NK-92 treated with Interleukin-12 subunit alpha and Interleukin-12 subunit beta, amount 100 ng/mL, for 24 hours (cell line): ENCODE data around the gene RNASEH1.

Experiments used
- DNase-seq: peaks from one replicate; lab custom pipeline; 2025; lab: John Stamatoyannopoulos, UW

Gene RNASEH1

DNA sequence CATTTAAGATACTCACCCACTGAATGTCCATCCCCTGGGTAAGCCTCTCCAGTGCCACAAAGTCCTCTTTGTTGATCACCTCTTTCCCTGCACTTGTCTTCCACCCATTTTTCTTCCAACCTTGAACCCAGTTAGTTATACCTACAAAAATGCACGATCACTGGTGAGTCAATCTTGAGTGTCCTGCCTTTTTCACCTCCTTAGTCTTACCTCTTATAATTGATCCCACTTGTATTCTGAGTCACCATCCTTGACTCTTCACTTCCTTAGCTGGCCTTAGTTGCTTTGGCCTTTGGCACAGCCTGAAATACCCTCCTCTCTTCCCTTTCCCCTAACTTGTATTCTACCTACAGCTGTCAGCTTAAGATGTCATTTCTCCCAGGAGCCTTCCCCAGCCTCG lies 10.2 kb downstream of the RNASEH1 start:
- no peak for DNase-seq

DNA sequence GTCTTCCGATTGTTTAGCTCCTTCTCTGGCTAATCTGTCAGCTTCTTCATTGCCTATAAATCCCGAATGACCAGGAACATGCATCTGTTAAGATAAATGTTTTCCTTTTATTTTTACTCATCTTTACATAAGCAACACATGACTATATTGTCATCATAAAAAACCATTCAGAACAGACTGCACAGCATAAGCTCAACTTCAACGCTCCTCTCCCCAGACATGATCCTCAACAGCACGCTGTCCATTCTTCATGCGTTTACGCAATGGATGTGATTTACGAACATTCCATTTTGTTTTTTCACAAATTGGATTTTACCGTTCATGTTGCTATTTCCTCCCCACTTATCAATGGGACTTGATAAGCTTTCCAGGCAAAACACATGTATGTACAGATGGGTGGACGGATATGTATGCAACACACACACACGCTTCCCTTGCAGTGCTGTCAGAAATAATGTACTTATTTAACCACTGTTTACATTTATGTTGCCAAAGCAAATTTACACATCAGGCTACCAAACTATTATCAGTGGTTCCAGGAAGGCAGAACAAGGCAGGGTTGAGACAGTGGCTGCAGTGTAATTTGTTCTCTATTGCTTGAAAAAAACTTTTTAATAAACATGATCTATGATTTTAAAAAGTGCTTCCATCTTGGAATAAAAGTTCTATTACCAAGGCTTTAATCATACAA lies 12.2 kb downstream of the RNASEH1 start:
- DNase-seq: no peak

GRCh38 chr2:3543023-3543683 lies 15.0 kb downstream of the RNASEH1 start:
- no peak for DNase-seq

- no peak for DNase-seq
These were observed 16.0 kb downstream of the RNASEH1 start for GRCh38 chr2:3542107-3542506.

DNA sequence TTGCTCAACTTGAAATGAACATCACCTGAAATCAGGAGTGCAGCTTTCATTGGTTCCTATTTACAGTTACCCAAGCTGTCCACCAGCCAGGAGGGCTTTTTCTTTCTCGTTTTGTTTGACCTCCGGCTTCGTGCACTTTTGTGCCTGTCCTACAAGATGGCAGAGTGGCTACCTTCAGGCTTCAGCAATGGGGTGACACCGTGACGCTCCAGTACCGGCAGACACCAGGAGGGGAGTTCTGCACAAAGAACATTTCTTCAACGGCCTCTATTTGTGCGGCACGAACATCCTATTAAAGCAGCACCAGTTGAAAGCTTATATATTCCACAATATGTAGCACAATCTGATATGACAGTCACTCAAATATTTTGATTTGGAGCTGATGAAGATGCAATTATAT lies 18.3 kb downstream of the RNASEH1 start:
- DNase-seq: no peak

GRCh38 chr2:3536682-3537632 lies 21.2 kb downstream of the RNASEH1 start:
- no peak for DNase-seq

DNA sequence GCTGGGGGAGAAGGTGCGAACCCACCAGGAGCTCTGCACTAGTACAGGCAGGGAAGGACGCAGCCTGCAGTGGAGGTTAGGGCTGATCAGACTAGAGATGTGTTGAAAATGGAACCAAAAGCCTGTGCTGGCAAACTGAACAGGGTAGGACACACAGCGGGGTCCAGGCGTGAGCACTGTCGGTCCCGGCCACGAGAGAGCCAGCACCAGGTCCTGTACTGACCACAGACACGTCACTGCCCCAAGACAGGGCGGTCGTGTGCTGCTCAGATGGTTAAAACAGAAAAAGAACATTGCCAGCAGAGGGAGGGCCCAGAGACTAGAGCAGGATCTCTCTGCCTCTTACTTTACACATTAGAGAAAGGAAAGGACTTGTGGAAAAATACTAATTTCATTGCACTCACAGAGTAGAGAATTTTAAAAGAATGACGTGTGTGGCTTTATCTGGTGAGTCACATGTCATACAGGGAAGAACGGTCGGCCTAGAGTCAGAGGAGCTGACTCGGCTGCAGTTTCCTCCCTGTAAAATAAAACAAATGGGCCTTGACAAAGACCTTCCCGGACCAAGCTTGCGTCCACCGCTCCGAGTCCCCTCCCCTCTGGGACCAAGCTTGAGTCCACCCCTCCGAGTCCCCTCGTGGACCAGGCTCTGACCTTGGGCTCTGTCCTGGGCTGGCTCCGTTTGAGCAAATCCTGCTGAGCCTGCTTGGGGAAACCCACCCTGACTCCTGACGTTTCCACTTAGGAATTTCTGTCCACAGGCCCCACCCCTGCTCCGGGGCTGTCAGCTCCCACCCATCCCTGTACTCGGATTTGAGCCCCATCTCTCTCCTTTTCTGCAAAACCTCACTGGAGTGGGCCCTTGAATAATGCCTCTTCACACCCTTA lies 22.1 kb downstream of the RNASEH1 start:
- DNase-seq: no peak

GRCh38 chr2:3535467-3535793 lies 22.7 kb downstream of the RNASEH1 start:
- DNase-seq: no peak

GRCh38 chr2:3534251-3534814 lies 23.8 kb downstream of the RNASEH1 start:
- no peak for DNase-seq

DNA sequence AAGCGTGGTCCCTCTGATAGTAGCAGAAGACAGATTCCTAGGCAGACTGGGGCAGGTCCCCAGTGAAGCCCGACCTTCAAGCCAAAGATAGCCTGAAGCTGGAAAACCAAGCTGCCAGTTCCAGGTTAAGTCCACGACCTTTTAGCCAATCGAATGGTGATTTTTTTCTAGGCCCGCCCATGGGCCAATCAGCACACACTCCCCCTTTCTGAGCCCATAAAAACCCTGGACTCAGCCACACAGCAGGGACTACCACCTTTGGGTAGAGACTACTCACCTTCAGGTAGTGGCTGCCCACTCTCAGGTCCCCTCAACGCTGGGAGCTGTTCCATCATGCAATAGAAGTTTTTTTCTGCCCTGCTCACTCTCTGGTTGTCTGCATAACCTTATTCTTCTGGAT lies 24.3 kb downstream of the RNASEH1 start:
- DNase-seq: no peak

GRCh38 chr2:3532941-3533340 lies 25.2 kb downstream of the RNASEH1 start:
- DNase-seq: no peak

DNA sequence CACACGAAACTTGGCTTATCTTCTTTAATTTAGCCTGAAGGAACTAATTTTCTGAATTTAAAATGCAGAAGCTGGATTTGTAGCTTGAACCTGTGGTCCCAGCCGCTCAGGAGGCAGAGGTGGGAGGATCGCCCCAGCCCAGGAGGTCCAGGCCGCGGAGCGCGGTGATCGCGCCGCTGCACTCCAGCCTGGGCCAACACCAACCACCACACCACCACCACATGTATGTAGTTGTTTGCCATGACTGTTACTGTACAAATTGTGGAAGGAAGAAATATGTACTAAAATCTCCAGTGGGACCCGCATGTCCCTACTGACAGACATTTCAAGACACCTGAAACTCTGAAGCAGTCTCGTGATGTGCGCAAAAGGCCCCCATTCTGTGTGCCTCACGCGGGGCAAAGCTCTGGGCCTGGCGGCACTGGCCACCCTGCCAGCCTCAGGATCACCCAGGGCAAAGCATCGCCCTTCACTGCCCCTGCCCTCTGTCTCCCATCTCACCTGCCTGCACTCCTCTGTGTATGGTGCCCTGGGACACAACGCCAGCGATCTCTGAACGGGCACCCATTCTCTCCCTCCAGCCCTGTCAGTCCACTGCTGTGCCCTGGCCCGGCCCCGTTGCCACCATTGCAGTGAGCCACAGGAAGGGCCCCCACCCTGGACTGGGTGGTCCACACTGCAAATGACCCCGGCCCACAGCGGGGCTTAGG lies 28.7 kb downstream of the RNASEH1 start:
- DNase-seq: no peak

GRCh38 chr2:3527886-3528785 lies 30.0 kb downstream of the RNASEH1 start:
- DNase-seq: no peak

DNA sequence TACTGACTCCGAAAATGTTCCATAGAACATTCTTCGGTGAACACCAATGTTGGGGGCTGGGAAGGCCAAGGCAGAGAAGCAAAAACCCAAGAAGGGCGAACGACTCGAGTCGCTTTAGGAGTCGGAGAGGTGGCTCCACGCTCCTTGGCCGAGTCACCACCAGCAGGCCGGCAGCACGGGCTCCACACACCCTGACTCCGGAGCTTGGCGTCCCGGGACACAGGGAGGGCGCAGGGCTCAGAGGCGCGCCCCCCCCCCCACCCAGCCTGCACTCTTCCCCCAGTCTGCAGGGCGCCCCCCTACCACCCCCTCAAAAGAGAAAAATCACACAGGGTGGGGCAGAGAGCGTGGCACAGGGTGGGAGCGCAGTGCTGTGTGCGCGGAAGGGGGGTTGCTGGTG lies 31.3 kb downstream of the RNASEH1 start:
- no peak for DNase-seq

GRCh38 chr2:3523551-3524041 lies 34.5 kb downstream of the RNASEH1 start:
- no peak for DNase-seq

DNA sequence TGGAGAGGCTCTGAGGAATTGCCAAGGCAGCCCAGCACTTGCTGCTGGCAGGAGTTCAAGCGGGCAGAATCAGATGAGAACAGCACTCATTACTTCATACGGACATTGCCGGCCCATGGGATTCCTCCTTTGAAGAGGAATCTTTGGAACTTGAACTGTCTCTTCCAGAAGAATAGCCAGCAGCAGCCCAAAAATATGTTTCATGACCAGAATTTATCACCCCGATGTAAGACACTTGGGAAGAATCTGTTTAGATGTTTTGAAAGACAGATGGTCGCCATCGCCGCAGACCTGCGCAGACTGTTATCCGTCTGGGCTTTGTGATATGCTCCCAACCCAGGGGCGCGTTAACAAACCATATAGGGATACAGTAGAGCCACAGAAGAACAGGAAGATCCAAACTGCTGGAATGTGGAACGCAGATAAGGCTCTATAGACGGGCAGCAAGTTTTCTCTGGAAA lies 35.1 kb downstream of the RNASEH1 start:
- DNase-seq: no peak

DNA sequence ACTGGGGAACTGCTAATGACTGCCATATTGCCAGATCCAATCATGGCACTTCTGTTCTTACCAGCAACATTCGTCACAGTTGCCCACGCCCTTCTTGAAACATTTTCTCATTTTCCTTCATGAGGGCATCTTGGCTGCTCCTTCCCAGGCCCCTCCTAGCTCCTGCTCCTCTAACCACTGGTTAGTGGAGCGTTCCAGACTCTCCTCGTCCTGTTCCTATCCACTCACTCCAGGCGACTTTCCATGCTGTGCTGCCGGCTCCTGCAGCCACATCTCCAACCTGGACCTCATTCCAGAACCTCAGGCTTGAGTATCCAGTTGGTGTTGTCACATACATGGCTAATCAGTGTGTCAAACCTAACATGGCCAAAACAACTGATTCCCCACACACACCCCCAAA lies 37.5 kb downstream of the RNASEH1 start:
- DNase-seq: no peak

DNA sequence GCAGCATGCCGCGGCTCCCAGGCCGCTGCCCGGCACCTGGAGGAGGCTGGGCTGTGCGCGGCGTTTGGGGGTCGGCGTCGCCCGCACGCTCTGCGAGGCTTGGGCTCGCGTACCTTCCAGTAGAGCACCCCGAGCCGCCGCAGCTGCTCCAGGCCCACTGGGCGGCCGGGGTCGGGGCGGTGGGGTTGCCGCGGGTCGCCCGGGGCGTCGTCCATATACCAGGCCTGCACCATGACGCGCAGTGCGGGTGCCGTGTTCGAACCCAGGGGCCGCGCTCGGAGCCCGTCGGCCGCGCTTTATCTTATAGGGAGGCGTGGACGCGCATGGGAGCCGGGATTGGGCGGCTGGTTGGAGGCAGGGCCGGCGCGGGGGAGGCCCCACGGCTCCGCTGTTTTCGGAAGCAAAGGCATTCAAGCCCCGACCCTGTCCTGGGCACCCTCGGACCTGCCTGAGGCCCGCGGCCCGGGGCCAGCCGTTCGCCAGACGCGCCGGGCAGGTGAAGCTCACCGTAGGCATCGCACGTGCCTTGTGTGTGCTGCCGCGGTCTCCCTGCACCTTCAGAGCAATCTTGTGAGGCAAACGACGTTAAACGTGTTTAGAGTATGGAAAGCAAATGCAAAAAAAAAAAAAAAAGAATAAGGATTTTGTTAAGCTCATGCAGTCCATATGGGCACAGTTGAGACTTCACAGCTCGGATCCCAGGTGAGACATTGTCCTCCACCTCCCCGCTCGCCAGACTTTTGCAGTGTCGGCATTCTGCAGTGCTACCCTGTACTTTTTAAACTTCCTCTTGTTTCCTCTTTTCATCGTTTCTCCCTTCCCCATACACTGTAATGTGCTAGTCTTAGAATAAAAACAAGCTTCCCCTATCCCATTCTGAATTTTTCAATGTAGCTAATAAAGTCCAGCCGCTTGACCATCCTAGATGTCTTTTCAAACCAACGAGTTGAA lies 38.6 kb downstream of the RNASEH1 start, which contains the start of gene ADI1:
Gene ADI1 (minus strand): TSS at position 277 of the 951 bp plus-strand sequence. CDS start 44 bp downstream, at position 233.
- peak; percentile 68 for DNase-seq
